HEK293 (cell line): Measurements from ENCODE around the gene GYPC.
"Not testable (repeated sequence)": the region's sequence is repeated elsewhere in the genome, so short reads cannot be mapped to it uniquely, and the experiment has no call there.

Experiments used
- CTCF ChIA-PET: fragments of 350-600 bp; formaldehyde crosslinking; extraction: SDS; loops from one replicate; lab custom pipeline; 2021; ENCODE audit warnings: antibody characterized with exemption; lab: Yijun Ruan, JAX
- POLR2A ChIA-PET: fragments of 300-600 bp; formaldehyde crosslinking; extraction: SDS; loops from one replicate; lab custom pipeline; 2020; ENCODE audit warnings: antibody characterized with exemption, inconsistent platforms; lab: Yijun Ruan, JAX
- H3K27ac ChIP-seq: fragments of 200-500 bp; sonication (Bioruptor generic); 2 replicates; pipeline ENCODE4 v1.5.1; 2014; ENCODE audit warnings: low read depth, low read length, control low read depth, inconsistent platforms; ENCODE audit errors: extremely low read depth
- H3K36me3 ChIP-seq, 2 experiments: fragments of 200-500 bp in 1 of 2; sonication (Bioruptor generic) in 1 of 2; 1 replicate in 1 of 2; 2 replicates in 1 of 2; pipeline ENCODE4 v1.5.1; 2014 to 2017; ENCODE audit warnings: inconsistent platforms in 2 of 2, low read length in 2 of 2; ENCODE audit not compliant: control insufficient read depth in 2 of 2, insufficient read depth in 1 of 2
- H3K4me1 ChIP-seq: fragments of 200-500 bp; sonication (Bioruptor generic); 2 replicates; pipeline ENCODE4 v1.5.1; 2014; ENCODE audit warnings: mild to moderate bottlenecking, low read length, inconsistent platforms; ENCODE audit not compliant: control insufficient read depth, insufficient read depth
- H3K4me3 ChIP-seq: 2 replicates; pipeline ENCODE4 v1.5.1; 2011; ENCODE audit warnings: low read depth, mild to moderate bottlenecking, control low read depth, low read length, moderate library complexity
- H3K9me3 ChIP-seq: fragments of 200-500 bp; sonication (Bioruptor generic); 2 replicates; pipeline ENCODE4 v1.5.1; 2014; ENCODE audit warnings: low read depth, low read length, inconsistent platforms; ENCODE audit not compliant: control insufficient read depth, insufficient read depth
- HOXC10 ChIP-seq: sonication (generic); formaldehyde crosslinking; IDR thresholded peaks from 2 replicates; pipeline ENCODE4 v1.8.1; 2023; ENCODE audit warnings: mild to moderate bottlenecking, missing genetic modification reagents
- MYNN ChIP-seq: fragments of 450-650 bp; formaldehyde crosslinking; IDR thresholded peaks from 2 replicates; pipeline ENCODE4 v1.5.1; 2016; ENCODE audit warnings: missing biosample characterization, missing genetic modification characterization, borderline replicate concordance
- SP2 ChIP-seq: fragments of 450-650 bp; formaldehyde crosslinking; IDR thresholded peaks from 2 replicates; pipeline ENCODE4 v1.5.1; 2016; ENCODE audit warnings: missing biosample characterization, missing genetic modification characterization
- SP7 ChIP-seq: fragments of 450-650 bp; formaldehyde crosslinking; IDR thresholded peaks from 2 replicates; pipeline ENCODE4 v1.5.1; 2016; ENCODE audit warnings: missing biosample characterization, missing genetic modification characterization
- WT1 ChIP-seq: fragments of 450-650 bp; formaldehyde crosslinking; IDR thresholded peaks from 2 replicates; pipeline ENCODE4 v1.5.1; 2016; ENCODE audit warnings: missing biosample characterization, missing genetic modification characterization
- ZBTB44 ChIP-seq: fragments of 450-650 bp; IDR thresholded peaks from 2 replicates; pipeline ENCODE4 v1.5.1; 2018; ENCODE audit warnings: missing biosample characterization, mild to moderate bottlenecking, missing genetic modification characterization
- ZFHX2 ChIP-seq: fragments of 450-650 bp; formaldehyde crosslinking; conservative IDR thresholded peaks from 2 replicates; pipeline ENCODE4 v1.5.1; 2016; ENCODE audit warnings: missing biosample characterization, missing genetic modification characterization
- ZNF112 ChIP-seq: fragments of 450-650 bp; formaldehyde crosslinking; IDR thresholded peaks from 2 replicates; pipeline ENCODE4 v1.5.0; 2017; ENCODE audit warnings: missing biosample characterization, missing genetic modification characterization
- ZNF140 ChIP-seq: fragments of 450-650 bp; formaldehyde crosslinking; IDR thresholded peaks from 2 replicates; pipeline ENCODE4 v1.5.1; 2016; ENCODE audit warnings: missing biosample characterization, missing genetic modification characterization
- ZNF169 ChIP-seq: fragments of 450-650 bp; formaldehyde crosslinking; IDR thresholded peaks from 2 replicates; pipeline ENCODE4 v1.5.1; 2016; ENCODE audit warnings: missing biosample characterization, missing genetic modification characterization
- ZNF239 ChIP-seq: fragments of 450-650 bp; formaldehyde crosslinking; IDR thresholded peaks from 2 replicates; pipeline ENCODE4 v1.5.1; 2016; ENCODE audit warnings: missing biosample characterization, missing genetic modification characterization
- ZNF600 ChIP-seq: fragments of 450-650 bp; formaldehyde crosslinking; IDR thresholded peaks from 2 replicates; pipeline ENCODE4 v1.5.1; 2016; ENCODE audit warnings: missing biosample characterization, missing genetic modification characterization
- ZNF692 ChIP-seq: fragments of 450-650 bp; formaldehyde crosslinking; IDR thresholded peaks from 2 replicates; pipeline ENCODE4 v1.5.1; 2016; ENCODE audit warnings: missing biosample characterization, missing genetic modification characterization
- ZNF830 ChIP-seq: fragments of 450-650 bp; IDR thresholded peaks from 2 replicates; pipeline ENCODE4 v1.5.0; 2018; ENCODE audit warnings: missing biosample characterization, missing genetic modification characterization, low read depth, mild to moderate bottlenecking, moderate library complexity
- TF ChIP-seq, protein P1 (sequence below): fragments of 450-650 bp; formaldehyde crosslinking; IDR thresholded peaks from 2 replicates; pipeline ENCODE4 v1.5.1; 2016; ENCODE audit warnings: missing biosample characterization, missing genetic modification characterization

Gene GYPC

GRCh38 chr2:126646026-126646425 is 9.9 kb upstream of the GYPC start:
- ChIA-PET POLR2A (no interaction called here), CTCF (no interaction called here)
- Histone ChIP-seq H3K36me3 (no peaks in the 10 kb centered on the region), H3K4me1 (no peaks in the 10 kb centered on the region), H3K27ac (no peak overlapping the region), H3K9me3 (no peaks in the 10 kb centered on the region), H3K4me3 (no peak overlapping the region)
- TF ChIP-seq WT1 (tag by site-specific recombination) = no peak
- TF ChIP-seq MYNN (tag by site-specific recombination) = no peak
- no peak for TF ChIP-seq ZNF830
- TF ChIP-seq, protein P1, sequence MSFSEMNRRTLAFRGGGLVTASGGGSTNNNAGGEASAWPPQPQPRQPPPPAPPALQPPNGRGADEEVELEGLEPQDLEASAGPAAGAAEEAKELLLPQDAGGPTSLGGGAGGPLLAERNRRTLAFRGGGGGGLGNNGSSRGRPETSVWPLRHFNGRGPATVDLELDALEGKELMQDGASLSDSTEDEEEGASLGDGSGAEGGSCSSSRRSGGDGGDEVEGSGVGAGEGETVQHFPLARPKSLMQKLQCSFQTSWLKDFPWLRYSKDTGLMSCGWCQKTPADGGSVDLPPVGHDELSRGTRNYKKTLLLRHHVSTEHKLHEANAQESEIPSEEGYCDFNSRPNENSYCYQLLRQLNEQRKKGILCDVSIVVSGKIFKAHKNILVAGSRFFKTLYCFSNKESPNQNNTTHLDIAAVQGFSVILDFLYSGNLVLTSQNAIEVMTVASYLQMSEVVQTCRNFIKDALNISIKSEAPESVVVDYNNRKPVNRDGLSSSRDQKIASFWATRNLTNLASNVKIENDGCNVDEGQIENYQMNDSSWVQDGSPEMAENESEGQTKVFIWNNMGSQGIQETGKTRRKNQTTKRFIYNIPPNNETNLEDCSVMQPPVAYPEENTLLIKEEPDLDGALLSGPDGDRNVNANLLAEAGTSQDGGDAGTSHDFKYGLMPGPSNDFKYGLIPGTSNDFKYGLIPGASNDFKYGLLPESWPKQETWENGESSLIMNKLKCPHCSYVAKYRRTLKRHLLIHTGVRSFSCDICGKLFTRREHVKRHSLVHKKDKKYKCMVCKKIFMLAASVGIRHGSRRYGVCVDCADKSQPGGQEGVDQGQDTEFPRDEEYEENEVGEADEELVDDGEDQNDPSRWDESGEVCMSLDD = no peak
- no peak for TF ChIP-seq ZNF239 (tag by site-specific recombination)
- TF ChIP-seq ZNF600 = no peak
- TF ChIP-seq ZNF112 (tag by site-specific recombination) = no peak
- TF ChIP-seq ZNF169 = no peak
- TF ChIP-seq ZFHX2 (tag by site-specific recombination) = no peak
- TF ChIP-seq ZNF140 (tag by site-specific recombination) = no peak
- no peak for TF ChIP-seq HOXC10
- TF ChIP-seq ZBTB44 (tag by site-specific recombination) = no peak
- TF ChIP-seq ZNF692 = no peak
- no peak for TF ChIP-seq SP2
- no peak for TF ChIP-seq SP7 (tag by site-specific recombination)

- H3K9me3 ChIP-seq, H3K36me3 ChIP-seq, CTCF ChIA-PET, H3K4me3 ChIP-seq, H3K27ac ChIP-seq, H3K4me1 ChIP-seq, POLR2A ChIA-PET: not testable (repeated sequence)
Observed at GRCh38 chr2:126647714-126648344, 8.1 kb upstream of the GYPC start.

DNA sequence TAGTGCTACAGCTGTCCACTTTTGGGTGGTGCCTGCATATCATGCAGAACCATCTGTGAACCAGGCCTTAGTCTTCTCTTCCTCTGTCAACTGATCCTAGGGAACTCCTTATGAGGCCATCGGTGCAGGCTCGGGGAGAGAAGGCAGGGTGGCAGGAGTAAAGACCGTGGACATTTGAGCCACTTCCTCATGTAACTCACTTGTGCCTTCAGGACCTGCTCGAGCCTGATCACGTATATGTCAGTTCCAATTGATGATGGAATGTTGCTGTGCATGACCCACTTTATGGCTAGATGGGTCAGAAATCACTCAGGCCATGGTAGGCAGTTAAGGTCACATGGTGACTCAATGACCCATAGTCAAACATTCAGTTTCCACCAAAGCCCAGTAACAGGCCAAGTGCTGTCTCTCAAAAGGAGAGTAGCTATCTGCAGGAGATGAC is 7.6 kb upstream of the GYPC start:
- H3K27ac ChIP-seq, H3K4me3 ChIP-seq, CTCF ChIA-PET, H3K36me3 ChIP-seq, H3K4me1 ChIP-seq, POLR2A ChIA-PET, H3K9me3 ChIP-seq: not testable (repeated sequence)
